CD4-positive, alpha-beta T cell treated with Interleukin-6 at 100 ng/mL for 8 hours (primary cell): ENCODE data around the gene DROSHA.
"Not testable (repeated sequence)": the region's sequence is repeated elsewhere in the genome, so short reads cannot be mapped to it uniquely, and the experiment has no call there.

Source experiments
- DNase-seq: peaks from one replicate; pipeline ENCODE4 v3.0.0-alpha.2; 2020; ENCODE audit warnings: mixed read lengths, low spot score

The DROSHA gene

DNA sequence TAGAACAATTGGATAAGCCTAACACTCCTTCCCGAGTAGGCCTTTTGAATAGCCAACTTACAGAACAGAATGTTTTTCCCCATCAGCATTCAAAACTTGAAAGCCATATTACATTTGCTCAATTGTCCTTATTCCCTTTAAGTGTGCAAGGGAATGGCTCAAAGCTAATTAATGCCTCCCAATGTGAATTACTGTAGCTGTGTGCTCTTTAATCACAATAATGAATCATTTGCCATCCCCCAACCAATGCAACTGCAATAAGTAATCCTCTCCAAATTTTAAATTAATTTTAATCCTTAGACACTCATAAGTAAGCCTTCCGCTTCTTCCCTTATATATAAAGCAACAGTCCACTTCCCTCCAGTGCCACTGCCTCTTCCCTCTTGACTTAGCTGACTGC is 115.9 kb downstream of the DROSHA start:
- DNase-seq: no peak

GRCh38 chr5:31415009-31415923 is 116.6 kb downstream of the DROSHA start:
- DNase-seq: no peak

DNA sequence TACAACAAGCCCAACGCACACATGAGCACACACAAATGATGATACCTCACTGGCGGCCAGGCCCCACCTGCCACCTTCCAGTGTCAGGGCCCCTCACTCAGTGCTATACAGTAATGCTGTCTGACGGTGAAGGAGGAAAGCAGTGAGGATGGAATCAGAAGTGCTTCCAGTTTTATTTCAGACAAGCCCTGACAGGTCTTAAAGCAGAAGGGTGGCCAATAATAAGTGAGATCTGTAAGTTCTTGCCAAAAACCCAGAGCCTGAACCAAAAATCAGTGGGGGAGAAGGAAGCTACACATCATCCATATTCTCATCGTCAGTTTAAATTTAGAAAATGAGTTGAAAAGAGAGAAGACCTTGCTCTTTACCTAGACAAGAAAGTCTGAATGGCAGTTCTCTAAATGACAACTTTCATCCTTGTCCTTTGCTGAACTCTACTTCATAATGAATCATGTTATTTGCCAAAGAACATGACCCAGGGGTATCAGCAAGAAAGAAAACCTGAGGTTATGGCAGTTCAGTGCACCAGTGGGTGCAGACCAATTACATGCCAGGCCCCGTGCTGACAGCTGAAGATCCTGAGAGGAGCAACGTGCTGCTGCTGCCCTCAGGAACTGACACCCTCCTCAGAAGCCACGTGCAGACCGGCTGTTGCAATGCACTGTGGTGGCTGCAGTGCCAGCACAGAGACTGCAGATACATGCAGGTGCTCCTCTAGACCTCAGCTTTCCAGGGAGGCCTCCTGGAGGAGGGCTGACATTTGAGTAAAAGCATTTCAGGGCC is 118.7 kb downstream of the DROSHA start:
- no peak for DNase-seq

- no peak for DNase-seq
Measured at GRCh38 chr5:31412324-31412723, 119.6 kb downstream of the DROSHA start.

DNA sequence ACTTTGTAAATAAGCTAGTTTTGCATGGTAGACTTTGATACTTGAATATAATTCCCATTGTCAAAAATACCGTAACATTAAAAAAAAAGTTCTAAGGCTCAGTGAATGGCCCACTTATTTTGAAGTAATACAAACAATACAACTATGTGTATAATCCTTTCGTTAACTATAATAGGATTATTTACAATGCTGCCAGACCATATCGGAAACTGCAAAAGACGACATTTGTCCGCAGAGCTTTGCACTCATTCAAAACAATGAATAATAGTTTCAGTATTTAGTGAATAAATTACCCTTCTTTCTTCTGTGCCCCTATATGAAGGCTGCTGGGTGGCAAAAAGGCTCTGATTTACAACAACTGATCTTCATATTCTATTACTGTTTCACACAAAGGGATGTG is 121.8 kb downstream of the DROSHA start:
- no peak for DNase-seq

DNA sequence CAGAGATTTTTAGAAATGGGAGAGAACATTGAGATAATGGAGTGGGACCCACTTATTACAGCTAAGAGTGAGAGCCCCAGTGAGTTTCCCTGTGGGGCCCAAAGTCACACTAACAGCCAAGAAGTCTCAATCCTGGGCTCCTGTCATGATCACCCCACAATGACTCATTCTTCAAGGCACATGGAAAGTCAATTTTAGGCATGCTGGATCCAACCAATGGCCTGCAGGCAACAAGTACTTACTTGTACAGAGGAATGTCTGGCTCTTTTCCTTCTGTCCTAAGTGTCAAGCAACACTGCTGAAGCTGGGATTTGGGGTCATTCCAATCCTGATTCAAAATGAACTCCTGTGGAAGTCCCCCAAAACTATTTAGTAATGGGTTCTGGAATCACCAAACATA is 123.1 kb downstream of the DROSHA start:
- no peak for DNase-seq

DNA sequence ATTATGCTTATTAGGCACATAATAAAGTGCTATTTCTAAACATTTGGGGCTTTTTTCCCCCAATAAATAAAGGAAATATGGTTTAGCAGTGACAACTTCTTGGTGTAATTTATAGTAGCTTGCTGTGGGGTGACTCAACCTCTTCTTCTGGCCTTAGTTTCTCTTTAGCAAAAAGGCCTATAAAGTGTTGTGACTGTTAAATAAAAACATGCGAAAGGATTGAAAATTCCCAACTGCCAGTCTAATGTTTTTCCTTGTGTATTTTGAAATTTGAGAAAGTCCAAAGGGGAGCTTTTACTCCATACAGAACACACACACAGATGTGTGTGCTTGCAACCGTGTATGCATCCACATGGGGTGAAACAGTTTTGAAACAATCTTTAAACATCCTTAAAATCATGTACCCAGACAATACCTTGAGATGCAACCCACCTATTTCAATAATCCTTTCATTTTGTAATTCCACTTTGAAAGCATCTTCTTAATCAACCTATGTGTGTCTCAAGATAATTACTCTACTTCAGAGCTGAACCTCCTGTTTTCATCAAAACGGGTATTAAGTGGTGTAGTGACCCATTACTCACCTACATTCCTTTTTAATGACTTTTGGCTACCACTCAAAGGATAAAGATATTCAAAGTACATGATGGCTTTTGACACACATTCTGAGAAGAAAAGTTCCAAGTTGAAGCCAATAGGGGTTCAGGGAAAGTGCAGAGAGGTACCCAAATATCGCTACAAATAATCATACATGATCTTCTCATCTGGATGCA is 123.8 kb downstream of the DROSHA start:
- no peak for DNase-seq

DNA sequence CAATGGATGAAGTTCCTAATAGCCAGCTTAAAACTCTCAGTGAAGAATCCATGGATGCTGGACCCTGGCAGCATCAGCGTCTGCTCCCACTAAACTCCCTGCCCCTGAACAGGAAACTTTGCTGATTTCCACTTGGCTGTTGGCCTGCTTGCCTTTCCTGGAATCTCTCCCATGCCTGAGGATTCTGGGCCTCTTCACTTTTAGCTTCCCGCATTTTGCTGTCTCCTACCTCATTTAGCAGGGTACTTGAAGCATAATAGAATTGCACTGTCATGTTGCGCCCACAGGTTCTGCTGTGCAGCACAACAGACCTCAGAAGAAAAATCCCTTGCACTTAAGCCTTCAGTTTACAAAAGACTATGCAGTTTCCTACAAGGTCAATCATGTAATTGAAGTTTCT is 127.6 kb downstream of the DROSHA start:
- DNase-seq: no peak

- DNase-seq: no peak
Measured at GRCh38 chr5:31401691-31402090, 130.2 kb downstream of the DROSHA start.

- no peak for DNase-seq
Measured at GRCh38 chr5:31397926-31398557, 133.9 kb downstream of the DROSHA start.

DNA sequence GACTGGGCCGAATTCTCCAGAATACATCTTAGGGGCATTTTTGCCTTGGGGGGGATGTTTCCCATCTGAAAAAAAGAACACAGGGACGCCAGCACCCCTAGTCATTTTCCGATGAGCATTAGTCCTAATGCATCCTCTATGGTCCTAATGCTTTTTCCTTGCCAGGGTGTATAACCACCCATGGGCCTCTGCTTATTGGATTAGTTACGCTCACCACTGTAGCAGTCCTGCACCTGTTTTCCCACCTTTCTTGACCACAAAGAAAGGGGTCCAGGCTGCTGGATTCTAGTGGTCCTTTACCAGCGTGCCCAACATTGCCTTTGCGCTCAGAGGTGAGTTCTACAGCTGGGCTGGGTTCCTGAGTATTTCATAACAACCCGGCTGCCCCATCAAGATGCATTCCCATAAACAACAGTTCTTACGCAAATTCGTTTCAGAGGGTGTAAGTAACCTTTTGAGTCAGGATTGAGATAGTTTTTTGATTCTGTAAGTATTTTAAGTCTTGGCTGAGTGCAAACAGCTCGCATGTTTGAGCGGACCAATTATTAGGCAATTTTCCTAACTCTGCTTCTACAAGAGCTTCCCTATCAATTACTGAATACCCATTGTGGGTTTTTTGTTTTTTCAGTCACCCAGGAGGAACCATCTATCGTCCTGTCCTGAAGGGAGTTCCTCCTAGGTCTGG is 135.1 kb downstream of the DROSHA start:
- no peak for DNase-seq

DNA sequence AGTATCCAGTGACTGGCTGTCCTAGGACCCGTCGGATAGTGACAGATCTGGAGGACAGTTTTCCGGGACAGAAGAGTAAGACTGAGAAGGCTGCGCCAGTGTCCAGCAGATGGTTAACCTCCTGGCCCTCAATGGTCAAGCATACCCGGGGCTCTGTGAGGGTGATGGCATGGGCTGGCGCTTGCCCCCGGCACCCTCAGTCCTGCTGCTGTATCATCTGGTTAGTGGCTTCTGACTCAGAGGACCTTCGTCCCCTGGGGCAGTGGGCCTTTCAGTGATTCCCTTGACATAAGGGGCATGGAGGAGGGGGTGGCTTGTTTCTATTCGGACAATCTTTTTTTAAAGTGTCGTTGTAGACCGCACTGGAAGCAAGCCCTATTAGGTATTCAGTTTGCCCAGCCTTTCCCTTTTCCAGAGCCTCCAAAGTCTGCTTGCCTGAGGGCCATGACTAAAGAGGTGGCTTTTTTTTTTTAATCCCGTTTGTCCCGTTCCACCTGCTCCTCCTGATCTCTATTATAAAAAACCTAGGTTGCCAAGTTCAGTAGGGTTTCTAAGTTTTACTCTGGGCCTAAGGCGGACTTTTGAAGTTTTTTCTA is 136.3 kb downstream of the DROSHA start:
- DNase-seq: not testable (repeated sequence)

DNA sequence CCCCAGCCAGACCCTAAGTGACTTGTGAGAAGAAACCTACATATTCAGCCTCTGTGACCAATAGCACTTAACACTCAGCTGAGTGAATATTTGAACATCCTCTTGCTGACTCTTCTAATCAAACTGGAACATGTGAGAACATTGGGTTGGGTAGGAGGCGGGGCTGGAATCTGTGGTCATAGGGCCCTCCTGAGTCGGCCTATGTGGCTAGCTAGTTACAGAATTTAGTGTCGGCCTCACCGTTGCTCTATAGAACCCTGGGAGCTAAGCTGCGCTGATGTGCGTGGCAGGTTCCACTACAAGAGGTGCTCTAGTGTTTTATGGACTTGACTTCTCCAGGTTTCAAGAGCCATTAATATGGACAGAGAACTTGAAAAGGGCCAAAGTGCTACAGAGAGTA is 138.8 kb downstream of the DROSHA start:
- DNase-seq: no peak

- DNase-seq: no peak
Measured at GRCh38 chr5:31392061-31392460, 139.8 kb downstream of the DROSHA start.

- no peak for DNase-seq
Measured at GRCh38 chr5:31390256-31390655, 141.6 kb downstream of the DROSHA start.

GRCh38 chr5:31385774-31386537 is 145.9 kb downstream of the DROSHA start:
- DNase-seq: no peak

GRCh38 chr5:31383734-31384133 is 148.2 kb downstream of the DROSHA start:
- DNase-seq: no peak

GRCh38 chr5:31382051-31382878 is 149.6 kb downstream of the DROSHA start:
- no peak for DNase-seq

GRCh38 chr5:31381299-31381698 is 150.6 kb downstream of the DROSHA start:
- no peak for DNase-seq
